ENCODE data around the gene ATP11A.

The ATP11A gene

DNA sequence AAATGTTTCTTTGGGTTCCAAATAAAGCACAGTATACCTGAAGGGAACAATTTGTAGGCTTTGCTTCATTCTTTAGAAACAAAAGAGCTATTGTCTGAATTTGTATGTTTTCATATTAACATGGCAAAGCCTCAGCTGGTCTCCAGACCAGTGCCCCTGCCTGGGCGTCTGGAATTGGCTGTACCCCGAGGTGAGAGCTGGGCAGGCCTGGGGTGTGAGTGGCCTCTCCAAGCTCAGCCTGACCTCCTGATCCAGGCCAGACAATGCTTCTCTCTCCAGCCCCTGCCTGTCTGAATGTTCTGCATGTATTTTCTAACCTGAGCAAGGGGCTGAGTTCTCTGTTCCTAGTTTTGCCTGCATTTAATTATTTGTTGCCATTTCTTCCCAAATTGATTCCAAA, 212.8 kb downstream of the ATP11A start:
- no peak overlapping the region for H3K4me3 ChIP-seq (ENCODE audit: low read length)
- no peak for DNase-seq (ENCODE audit: low read depth)
- TF ChIP-seq, protein P1, sequence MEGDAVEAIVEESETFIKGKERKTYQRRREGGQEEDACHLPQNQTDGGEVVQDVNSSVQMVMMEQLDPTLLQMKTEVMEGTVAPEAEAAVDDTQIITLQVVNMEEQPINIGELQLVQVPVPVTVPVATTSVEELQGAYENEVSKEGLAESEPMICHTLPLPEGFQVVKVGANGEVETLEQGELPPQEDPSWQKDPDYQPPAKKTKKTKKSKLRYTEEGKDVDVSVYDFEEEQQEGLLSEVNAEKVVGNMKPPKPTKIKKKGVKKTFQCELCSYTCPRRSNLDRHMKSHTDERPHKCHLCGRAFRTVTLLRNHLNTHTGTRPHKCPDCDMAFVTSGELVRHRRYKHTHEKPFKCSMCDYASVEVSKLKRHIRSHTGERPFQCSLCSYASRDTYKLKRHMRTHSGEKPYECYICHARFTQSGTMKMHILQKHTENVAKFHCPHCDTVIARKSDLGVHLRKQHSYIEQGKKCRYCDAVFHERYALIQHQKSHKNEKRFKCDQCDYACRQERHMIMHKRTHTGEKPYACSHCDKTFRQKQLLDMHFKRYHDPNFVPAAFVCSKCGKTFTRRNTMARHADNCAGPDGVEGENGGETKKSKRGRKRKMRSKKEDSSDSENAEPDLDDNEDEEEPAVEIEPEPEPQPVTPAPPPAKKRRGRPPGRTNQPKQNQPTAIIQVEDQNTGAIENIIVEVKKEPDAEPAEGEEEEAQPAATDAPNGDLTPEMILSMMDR (conservative IDR thresholded peaks at IDR 0.05; ENCODE audit: low read depth, low read length): no peak

DNA sequence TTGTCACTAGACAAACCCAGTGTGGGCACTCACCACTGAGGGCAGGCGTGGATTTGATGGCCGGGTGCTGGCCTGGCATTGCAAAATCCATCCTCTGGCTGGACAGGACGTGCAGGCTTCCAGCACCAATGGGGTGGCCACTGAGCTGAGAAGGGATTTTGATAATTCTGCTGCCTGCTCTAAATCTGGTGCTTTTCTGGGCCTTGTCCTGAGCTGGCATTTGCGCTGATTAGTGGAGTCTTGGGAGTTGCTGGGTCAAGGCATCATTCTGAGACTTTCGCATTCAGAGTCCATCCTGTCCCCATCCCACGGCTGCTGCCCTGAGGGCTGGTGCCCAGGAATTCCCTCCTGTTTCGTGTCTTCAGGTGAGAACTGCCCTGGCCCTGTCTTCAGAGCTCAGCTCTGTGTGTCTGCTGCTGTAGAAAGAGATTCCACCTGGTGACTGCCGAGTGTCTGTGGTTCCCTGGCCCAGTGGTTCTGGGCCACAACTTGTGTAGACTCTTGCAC, 213.3 kb downstream of the ATP11A start:
- TF ChIP-seq, protein P1 (conservative IDR thresholded peaks at IDR 0.05; ENCODE audit: low read depth, low read length): no peak

DNA sequence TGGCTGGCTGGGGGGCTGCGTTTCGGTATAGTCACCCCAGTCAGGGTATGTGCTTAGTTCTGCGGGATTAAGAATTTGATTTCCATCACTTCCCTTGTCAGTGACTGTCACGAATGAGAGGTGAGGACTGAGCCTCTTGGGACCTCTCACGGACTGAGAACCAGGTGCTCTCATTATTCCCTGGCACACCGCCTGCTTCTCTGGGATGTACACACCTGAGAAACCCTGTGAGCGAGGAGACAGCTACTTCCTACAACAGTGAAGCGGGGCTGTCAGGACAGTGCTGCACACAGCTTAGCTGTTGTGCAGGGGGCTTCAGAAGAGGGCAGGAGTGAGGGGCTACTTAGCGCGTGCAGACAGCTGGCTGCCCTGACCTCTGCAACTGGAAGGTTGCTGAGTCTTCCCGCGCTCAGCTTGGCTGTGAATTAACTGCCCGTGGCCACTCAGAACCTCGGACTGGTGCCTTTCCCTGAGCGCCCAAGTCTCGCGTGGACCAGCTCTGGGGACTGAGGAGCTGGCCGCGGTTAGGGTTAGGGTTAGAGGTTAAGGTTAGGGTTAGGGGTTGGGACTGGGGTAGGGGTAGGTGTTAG, 213.9 kb downstream of the ATP11A start:
- DNase-seq (ENCODE audit: low read depth): no peak
- TF ChIP-seq, protein P1 (conservative IDR thresholded peaks at IDR 0.05; ENCODE audit: low read depth, low read length): no peak
- H3K4me3 ChIP-seq (ENCODE audit: low read length): no peak overlapping the region

More for the DNA sequence above, 213.3 kb downstream of the ATP11A start:
- no peak for DNase-seq (ENCODE audit: low read depth)
- no peak overlapping the region for H3K4me3 ChIP-seq (ENCODE audit: low read length)

DNA sequence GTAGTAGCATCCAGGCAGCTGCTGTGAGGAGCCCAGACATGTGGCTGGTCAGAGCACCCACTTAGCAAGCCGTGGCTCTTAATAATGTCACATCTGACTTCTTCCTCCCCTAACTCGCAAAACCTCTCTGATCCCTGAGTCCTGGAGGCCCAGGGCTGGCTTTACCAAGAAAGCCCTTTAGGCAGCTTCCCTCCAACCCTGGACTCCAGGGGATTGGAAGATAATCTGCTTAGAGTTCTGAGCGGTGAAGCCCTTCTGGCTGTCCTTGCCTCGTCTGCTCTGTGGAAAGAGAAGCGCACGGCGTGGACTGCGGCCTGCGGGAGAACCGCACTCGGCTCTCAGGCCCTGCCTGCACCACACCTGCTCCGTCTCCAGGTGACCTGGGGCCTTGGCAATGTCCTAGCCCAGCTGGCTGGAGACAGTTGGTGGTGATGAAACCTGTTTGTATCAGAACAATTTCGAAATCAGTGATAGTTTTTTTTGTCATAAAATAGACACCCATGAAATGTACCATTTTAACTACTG, 214.7 kb downstream of the ATP11A start:
- TF ChIP-seq, protein P1 (conservative IDR thresholded peaks at IDR 0.05; ENCODE audit: low read depth, low read length): no peak
- H3K4me3 ChIP-seq (ENCODE audit: low read length): no peak overlapping the region

DNA sequence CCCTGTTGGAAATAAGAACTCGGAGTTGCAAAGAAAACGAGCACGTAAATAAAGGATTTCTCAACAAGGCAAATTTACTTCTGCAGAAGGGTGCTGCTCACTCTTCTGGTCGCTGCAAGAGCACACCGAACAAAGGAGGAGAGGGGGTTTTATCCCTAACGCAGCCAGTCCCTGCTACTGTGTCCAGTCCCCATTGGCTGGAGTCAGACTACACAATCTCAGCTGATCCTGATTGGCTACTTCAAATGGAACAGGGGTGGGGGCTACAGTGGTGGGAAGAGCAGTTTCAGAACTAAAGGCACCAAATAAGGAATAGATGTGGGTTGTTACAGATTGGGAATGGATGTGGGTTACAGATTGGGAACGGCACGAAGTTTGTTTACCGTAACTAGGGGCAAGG, 215.2 kb downstream of the ATP11A start:
- TF ChIP-seq, protein P1 (conservative IDR thresholded peaks at IDR 0.05; ENCODE audit: low read depth, low read length): no peak
- H3K4me3 ChIP-seq (ENCODE audit: low read length): no peak overlapping the region
- no peak for DNase-seq (ENCODE audit: low read depth)

More for the DNA sequence above, 214.7 kb downstream of the ATP11A start:
- no peak for DNase-seq (ENCODE audit: low read depth)

DNA sequence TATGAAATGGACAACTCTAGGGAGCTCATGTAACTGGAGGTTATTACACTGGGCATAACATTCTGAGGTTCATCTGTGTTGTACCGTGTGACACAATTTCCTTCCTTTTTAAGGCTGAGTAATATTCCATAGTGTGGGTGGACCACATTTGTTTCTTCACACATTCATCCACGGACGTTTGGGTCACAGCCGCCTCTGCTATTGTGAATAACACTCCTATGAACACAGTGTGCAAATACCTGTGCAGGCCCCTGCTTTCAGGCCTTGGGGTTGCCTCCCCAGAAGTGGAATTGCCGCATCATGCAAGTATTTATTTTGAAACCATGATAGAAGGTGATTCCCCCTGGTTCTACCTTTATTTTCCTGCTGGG, 215.8 kb downstream of the ATP11A start:
- DNase-seq (ENCODE audit: low read depth): no peak
- H3K4me3 ChIP-seq (ENCODE audit: low read length): no peak overlapping the region
- TF ChIP-seq, protein P1 (conservative IDR thresholded peaks at IDR 0.05; ENCODE audit: low read depth, low read length): no peak

DNA sequence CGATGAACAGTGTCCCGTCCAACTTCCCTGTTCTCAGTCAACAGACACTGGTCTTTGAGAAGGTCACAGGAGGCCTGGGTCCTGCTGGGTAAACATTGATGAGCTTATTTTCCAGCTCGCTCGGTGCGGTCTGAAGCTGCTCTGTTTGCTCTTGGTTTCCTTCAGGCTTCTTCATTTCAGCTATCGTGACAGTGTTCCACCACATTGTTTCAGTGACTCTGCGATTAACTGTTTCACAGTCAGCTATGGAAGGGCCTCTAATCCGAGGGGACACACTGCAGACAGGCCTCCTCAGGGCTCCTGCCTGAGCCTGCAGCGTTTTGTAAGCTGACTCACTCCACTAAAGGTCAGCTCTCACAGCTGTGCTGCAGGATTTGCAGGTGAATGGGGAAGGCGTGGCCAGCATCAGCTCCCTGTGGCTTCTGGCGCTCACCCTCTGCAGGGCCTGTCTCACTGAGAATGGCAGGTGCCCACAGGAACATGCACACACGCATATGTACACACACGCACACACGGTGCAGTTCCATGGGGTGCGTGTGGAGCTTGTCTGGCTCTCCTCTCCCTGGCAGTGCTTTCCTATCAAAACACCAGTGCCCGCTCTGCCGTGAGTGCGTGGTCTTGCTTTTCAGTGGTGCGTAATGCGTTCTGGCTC, 216.3 kb downstream of the ATP11A start:
- TF ChIP-seq, protein P1 (conservative IDR thresholded peaks at IDR 0.05; ENCODE audit: low read depth, low read length): no peak
- H3K4me3 ChIP-seq (ENCODE audit: low read length): no peak overlapping the region
- no peak for DNase-seq (ENCODE audit: low read depth)

Data from retinal pigment epithelial cell (primary cell).